AG04450 (cell line): ENCODE data around the gene SLC30A2. TPM values are rescaled to one million over a fixed set of nuclear protein-coding genes. Genes with fewer than 3 reads are reported as not detected.

Source experiments
- CTCF ChIA-PET: fragments of 300-600, 350-600 bp; formaldehyde crosslinking; extraction: SDS; loops from one replicate; lab custom pipeline; 2022; ENCODE audit warnings: antibody characterized with exemption, inconsistent platforms; lab: Charles Lee
- POLR2A ChIA-PET: fragments of 350-600 bp; formaldehyde crosslinking; extraction: SDS; loops from one replicate; lab custom pipeline; 2021; ENCODE audit warnings: antibody characterized with exemption, inconsistent platforms; lab: Yijun Ruan, JAX
- DNase-seq: peaks from one replicate; pipeline ENCODE4 v3.0.0-alpha.2; 2011; ENCODE audit warnings: low read depth, low spot score
- H3K27ac ChIP-seq: one replicate; pipeline ENCODE4 v1.5.1; 2012; ENCODE audit warnings: low read depth, low read length, control low read depth
- H3K27me3 ChIP-seq: one replicate; pipeline ENCODE4 v1.6.0; 2012; ENCODE audit warnings: low read length; ENCODE audit not compliant: control insufficient read depth, insufficient read depth
- H3K4me3 ChIP-seq: 2 replicates; pipeline ENCODE4 v1.5.1; 2011; ENCODE audit warnings: mild to moderate bottlenecking, low read depth, low read length, control low read depth
- H3K9me3 ChIP-seq: 2 replicates; pipeline ENCODE4 v1.5.1; 2012; ENCODE audit warnings: low read length; ENCODE audit not compliant: control insufficient read depth, insufficient read depth
- CTCF ChIP-seq: IDR thresholded peaks from 2 replicates; pipeline ENCODE4 v1.5.1; 2011; ENCODE audit warnings: low read depth, low read length, control low read depth, inconsistent platforms
- polyA plus RNA-seq: library from polyadenylated mRNA; depleted of rRNA; stranded (reverse); fragments of >200 nt; gene quantifications from 2 replicates; pipeline ENCODE4 v1.2.3, GENCODE V29; 2011

SLC30A2 gene
- polyA plus RNA-seq, 1 experiment = not detected

GRCh38 chr1:26022404-26022779 lies 23.5 kb downstream of the SLC30A2 start:
- POLR2A ChIA-PET = interaction anchor here (0.6 kb wide), 1 partner anchor 28 kb away, joined by 4 read pairs; no protein-coding TSS in a partner anchor
- CTCF ChIA-PET = no interaction called here
- no peak overlapping the region for H3K27ac ChIP-seq
- no peaks in the 10 kb centered on the region for H3K27me3 ChIP-seq
- H3K9me3 ChIP-seq = no peaks in the 10 kb centered on the region; the same call in 1 of the 2 replicates
- no peak overlapping the region for H3K4me3 ChIP-seq
- DNase-seq = no peak
- no peak for TF ChIP-seq CTCF

GRCh38 chr1:26021647-26022403 lies 24.1 kb downstream of the SLC30A2 start, which contains the start of gene EXTL1:
Gene EXTL1 (plus strand): TSS chr1:26021775. CDS start chr1:26022647, 872 bp downstream.
- peak within 1 kb of the TSS; percentile 21 for H3K27ac ChIP-seq
- H3K9me3 ChIP-seq = no peaks in the 10 kb centered on the region; the same call in 1 of the 2 replicates
- no peaks in the 10 kb centered on the region for H3K27me3 ChIP-seq
- DNase-seq = no peak
- CTCF ChIA-PET = no interaction called here
- peak within 1 kb of the TSS; percentile 64 for H3K4me3 ChIP-seq
- TF ChIP-seq CTCF = no peak; the same call in 1 of the 2 replicates
- POLR2A ChIA-PET = interaction anchor here (0.6 kb wide), 1 partner anchor 28 kb away, joined by 4 read pairs; no protein-coding TSS in a partner anchor

GRCh38 chr1:26020941-26021646 lies 24.8 kb downstream of the SLC30A2 start:
- peak overlapping the region; percentile 21 for H3K27ac ChIP-seq
- no peaks in the 10 kb centered on the region for H3K27me3 ChIP-seq
- POLR2A ChIA-PET = interaction anchor here (1.0 kb wide), 1 partner anchor 117 kb away, joined by 3 read pairs; no protein-coding TSS in a partner anchor
- H3K9me3 ChIP-seq = no peaks in the 10 kb centered on the region; the same call in 1 of the 2 replicates
- CTCF ChIA-PET = interaction anchor here (0.8 to 1.3 kb wide), 3 partner anchors 15 to 149 kb away, joined by 3 to 8 read pairs (median 3); partner anchors contain the start of gene ZNF593
- no peak for DNase-seq
- TF ChIP-seq CTCF = no peak
- H3K4me3 ChIP-seq = peak overlapping the region; percentile 18

GRCh38 chr1:26020330-26020768 lies 25.6 kb downstream of the SLC30A2 start:
- ChIA-PET CTCF (interaction anchor here (0.8 to 1.4 kb wide), 5 partner anchors 16 to 150 kb away, joined by 3 to 8 read pairs (median 3); partner anchors contain the start of gene ZNF593), POLR2A (interaction anchor here (1.0 kb wide), 1 partner anchor 116 kb away, joined by 3 read pairs; no protein-coding TSS in a partner anchor)
- no peak for TF ChIP-seq CTCF
- DNase-seq = no peak
- H3K27ac ChIP-seq = peak overlapping the region; percentile 22
- H3K4me3 ChIP-seq = no peak overlapping the region
- no peaks in the 10 kb centered on the region for H3K27me3 ChIP-seq
- no peaks in the 10 kb centered on the region; the same call in 1 of the 2 replicates for H3K9me3 ChIP-seq
